ENCODE results near the gene NGB. TPM values are rescaled to one million over a fixed set of nuclear protein-coding genes. Genes with fewer than 3 reads are reported as not detected.

Gene NGB
- total RNA-seq, 1 donor from 2014 or later: 0.22 TPM

GRCh38 chr14:77224212-77224611 is 46.8 kb downstream of the NGB start:
- Mint-ChIP-seq H3K4me3 (ENCODE audit: unreplicated experiment) (peak overlapping the region; percentile 19), H3K27me3 (ENCODE audit: unreplicated experiment) (peaks cover 17% of the 10 kb centered on the region), H3K27ac (ENCODE audit: unreplicated experiment) (peak overlapping the region; percentile 41), H3K4me1 (ENCODE audit: low read depth, unreplicated experiment) (peaks cover 35% of the 10 kb centered on the region), H3K36me3 (ENCODE audit: unreplicated experiment) (peaks cover 5% of the 10 kb centered on the region), H3K9me3 (ENCODE audit: unreplicated experiment) (peaks cover 17% of the 10 kb centered on the region)
- TF ChIP-seq, protein P1, sequence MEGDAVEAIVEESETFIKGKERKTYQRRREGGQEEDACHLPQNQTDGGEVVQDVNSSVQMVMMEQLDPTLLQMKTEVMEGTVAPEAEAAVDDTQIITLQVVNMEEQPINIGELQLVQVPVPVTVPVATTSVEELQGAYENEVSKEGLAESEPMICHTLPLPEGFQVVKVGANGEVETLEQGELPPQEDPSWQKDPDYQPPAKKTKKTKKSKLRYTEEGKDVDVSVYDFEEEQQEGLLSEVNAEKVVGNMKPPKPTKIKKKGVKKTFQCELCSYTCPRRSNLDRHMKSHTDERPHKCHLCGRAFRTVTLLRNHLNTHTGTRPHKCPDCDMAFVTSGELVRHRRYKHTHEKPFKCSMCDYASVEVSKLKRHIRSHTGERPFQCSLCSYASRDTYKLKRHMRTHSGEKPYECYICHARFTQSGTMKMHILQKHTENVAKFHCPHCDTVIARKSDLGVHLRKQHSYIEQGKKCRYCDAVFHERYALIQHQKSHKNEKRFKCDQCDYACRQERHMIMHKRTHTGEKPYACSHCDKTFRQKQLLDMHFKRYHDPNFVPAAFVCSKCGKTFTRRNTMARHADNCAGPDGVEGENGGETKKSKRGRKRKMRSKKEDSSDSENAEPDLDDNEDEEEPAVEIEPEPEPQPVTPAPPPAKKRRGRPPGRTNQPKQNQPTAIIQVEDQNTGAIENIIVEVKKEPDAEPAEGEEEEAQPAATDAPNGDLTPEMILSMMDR (IDR thresholded peaks at IDR 0.05; ENCODE audit: partially characterized antibody, unreplicated experiment): no peak
- DNase-seq: no peak

GRCh38 chr14:77222546-77223225 is 48.3 kb downstream of the NGB start:
- Mint-ChIP-seq H3K4me1 (ENCODE audit: low read depth, unreplicated experiment) (peaks cover 35% of the 10 kb centered on the region), H3K27ac (ENCODE audit: unreplicated experiment) (peak overlapping the region; percentile 71), H3K27me3 (ENCODE audit: unreplicated experiment) (peaks cover 17% of the 10 kb centered on the region), H3K36me3 (ENCODE audit: unreplicated experiment) (peaks cover 5% of the 10 kb centered on the region), H3K9me3 (ENCODE audit: unreplicated experiment) (peaks cover 17% of the 10 kb centered on the region), H3K4me3 (ENCODE audit: unreplicated experiment) (peak overlapping the region; percentile 5)
- DNase-seq: no peak
- TF ChIP-seq, protein P1 (IDR thresholded peaks at IDR 0.05; ENCODE audit: partially characterized antibody, unreplicated experiment): no peak

- H3K9me3 Mint-ChIP-seq (ENCODE audit: unreplicated experiment): peaks cover 18% of the 10 kb centered on the region
- no peak overlapping the region for H3K27ac Mint-ChIP-seq (ENCODE audit: unreplicated experiment)
- peaks cover 34% of the 10 kb centered on the region for H3K4me1 Mint-ChIP-seq (ENCODE audit: low read depth, unreplicated experiment)
- peaks cover 19% of the 10 kb centered on the region for H3K27me3 Mint-ChIP-seq (ENCODE audit: unreplicated experiment)
- DNase-seq: no peak
- peaks cover 5% of the 10 kb centered on the region for H3K36me3 Mint-ChIP-seq (ENCODE audit: unreplicated experiment)
- TF ChIP-seq, protein P1 (IDR thresholded peaks at IDR 0.05; ENCODE audit: partially characterized antibody, unreplicated experiment): no peak
- H3K4me3 Mint-ChIP-seq (ENCODE audit: unreplicated experiment): no peak overlapping the region
Measured at GRCh38 chr14:77221241-77221871, 49.6 kb downstream of the NGB start.

GRCh38 chr14:77220246-77221017 is 50.6 kb downstream of the NGB start:
- no peak for DNase-seq
- Mint-ChIP-seq H3K4me3 (ENCODE audit: unreplicated experiment) (no peak overlapping the region), H3K4me1 (ENCODE audit: low read depth, unreplicated experiment) (peaks cover 30% of the 10 kb centered on the region), H3K9me3 (ENCODE audit: unreplicated experiment) (peaks cover 18% of the 10 kb centered on the region), H3K36me3 (ENCODE audit: unreplicated experiment) (no peaks in the 10 kb centered on the region), H3K27me3 (ENCODE audit: unreplicated experiment) (peaks cover 17% of the 10 kb centered on the region), H3K27ac (ENCODE audit: unreplicated experiment) (no peak overlapping the region)
- TF ChIP-seq, protein P1 (IDR thresholded peaks at IDR 0.05; ENCODE audit: partially characterized antibody, unreplicated experiment): no peak

Measured in glutamatergic neuron (in vitro differentiated cells).